Activated CD4-positive, alpha-beta T cell treated with anti-CD3 and anti-CD28 coated beads for 36 hours (primary cell): ENCODE measurements around the gene SARDH. TPM values are rescaled to one million over a fixed set of nuclear protein-coding genes. Genes with fewer than 3 reads are reported as not detected.

Experiments
- ATAC-seq: fragments of 200-7000 bp; cut with Tn5 transposase; one replicate; pipeline ENCODE4 v1.10.0; 2021; ENCODE audit warnings: mild to moderate bottlenecking, moderate library complexity
- CTCF ChIA-PET: fragments of 350-600 bp; sonication (Branson Sonifier 250); formaldehyde crosslinking; loops from one replicate; lab custom pipeline; 2021; ENCODE audit warnings: antibody characterized with exemption; lab: Charles Lee
- POLR2A ChIA-PET: fragments of 350-600 bp; sonication (Branson Sonifier 250); formaldehyde crosslinking; loops from one replicate; lab custom pipeline; 2021; ENCODE audit warnings: antibody characterized with exemption, inconsistent platforms; lab: Charles Lee
- DNase-seq: peaks from one replicate; pipeline ENCODE4 v3.0.0-alpha.2; 2020
- H3K27ac Mint-ChIP-seq: one replicate; pipeline ENCODE4 v1.8.0; 2021; ENCODE audit warnings: mixed read lengths
- H3K27me3 Mint-ChIP-seq: one replicate; pipeline ENCODE4 v1.8.0; 2021; ENCODE audit warnings: mixed read lengths
- H3K36me3 Mint-ChIP-seq: one replicate; pipeline ENCODE4 v1.8.0; 2021; ENCODE audit warnings: low read depth, mixed read lengths
- H3K4me1 Mint-ChIP-seq: one replicate; pipeline ENCODE4 v1.8.0; 2021; ENCODE audit warnings: mixed read lengths
- H3K4me3 Mint-ChIP-seq: one replicate; pipeline ENCODE4 v1.8.0; 2021; ENCODE audit warnings: mild to moderate bottlenecking, moderate library complexity, mixed read lengths
- H3K9me3 Mint-ChIP-seq: one replicate; pipeline ENCODE4 v1.8.0; 2021; ENCODE audit warnings: low read depth, mixed read lengths
- intact Hi-C, 2 experiments: fragments of 100-400 bp; cut with DNase I in 1 of 2; cut with micrococcal nuclease in 1 of 2; formaldehyde crosslinking; loops; one replicate each; pipeline versions ENCODE4 v1.14.2 to v1.15.1; 2022 to 2024; cut with DNase I, micrococcal nuclease
- total RNA-seq, 2 experiments: library from RNA; stranded (reverse); gene quantifications; one replicate each; pipeline ENCODE4 v1.2.3, GENCODE V29; 2021

SARDH gene
- total RNA-seq, 2 experiments from 2014 or later: 7.8 to 8.2 TPM

DNA sequence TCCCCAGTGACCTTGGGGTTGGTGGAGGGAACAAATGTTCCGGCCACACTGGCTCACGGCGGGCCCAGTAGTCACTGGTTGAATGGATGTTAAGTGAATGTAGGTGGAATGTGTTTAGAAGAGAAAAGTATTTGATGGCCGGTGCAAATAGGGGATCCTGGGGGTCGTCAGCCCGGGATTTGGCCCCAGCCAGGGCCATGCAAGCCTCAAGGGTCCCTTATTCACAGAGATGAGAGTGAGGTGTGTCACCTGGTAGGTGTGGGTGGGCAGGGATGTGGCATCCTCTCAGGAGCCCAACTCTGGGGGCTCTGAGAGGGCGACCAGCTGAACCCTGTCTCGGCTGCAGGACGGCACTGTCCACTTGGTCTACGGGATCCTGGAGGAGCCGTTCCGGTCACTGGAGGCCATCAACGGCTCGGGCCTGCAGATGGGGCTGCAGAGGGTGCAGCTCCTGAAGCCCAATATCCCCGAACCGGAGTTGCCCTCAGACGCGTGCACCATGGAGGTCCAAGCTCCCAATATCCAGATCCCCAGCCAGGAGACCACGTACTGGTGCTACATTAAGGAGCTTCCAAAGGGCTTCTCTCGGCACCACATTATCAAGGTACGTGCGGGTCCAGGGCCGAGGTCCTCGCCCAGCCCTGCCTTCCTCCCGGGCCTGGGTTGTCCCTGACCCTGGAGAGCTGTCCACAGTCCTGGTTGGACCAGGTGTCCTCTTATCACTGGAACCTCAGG lies 96.1 kb downstream of the SARDH start:
- Mint-ChIP-seq H3K9me3 (no peaks in the 10 kb centered on the region), H3K36me3 (no peaks in the 10 kb centered on the region), H3K27ac (no peak overlapping the region), H3K4me3 (no peak overlapping the region), H3K4me1 (no peaks in the 10 kb centered on the region), H3K27me3 (no peaks in the 10 kb centered on the region)
- ATAC-seq (no peak), DNase-seq (no peak)
- ChIA-PET CTCF (interaction anchor here (0.7 to 1.0 kb wide), 2 partner anchors 11 to 101 kb away, joined by 3 read pairs; no protein-coding TSS in a partner anchor), POLR2A (no interaction called here)
- intact Hi-C loops: no loop called here

DNA sequence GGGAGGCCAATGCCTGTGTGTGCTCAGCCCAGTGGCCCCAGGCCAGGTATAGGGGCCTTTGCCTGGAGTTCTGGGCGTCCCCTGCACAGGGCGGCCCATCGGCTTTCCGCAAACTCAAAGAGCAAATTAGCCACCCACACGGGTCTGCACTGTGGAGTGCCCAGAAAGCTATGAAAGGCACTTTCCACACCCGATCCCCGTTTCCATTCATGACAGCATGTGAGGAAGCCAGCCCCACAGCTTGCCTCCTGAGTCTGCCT lies 96.8 kb downstream of the SARDH start:
- no peak for ATAC-seq
- H3K4me3 Mint-ChIP-seq: no peak overlapping the region
- H3K9me3 Mint-ChIP-seq: no peaks in the 10 kb centered on the region
- POLR2A ChIA-PET: interaction anchor here (0.5 kb wide), 1 partner anchor 13 kb away, joined by 4 read pairs; no protein-coding TSS in a partner anchor
- CTCF ChIA-PET: no interaction called here
- H3K4me1 Mint-ChIP-seq: no peaks in the 10 kb centered on the region
- no peaks in the 10 kb centered on the region for H3K36me3 Mint-ChIP-seq
- DNase-seq: no peak
- no peak overlapping the region for H3K27ac Mint-ChIP-seq
- no peaks in the 10 kb centered on the region for H3K27me3 Mint-ChIP-seq
- intact Hi-C loops: no loop called here

DNA sequence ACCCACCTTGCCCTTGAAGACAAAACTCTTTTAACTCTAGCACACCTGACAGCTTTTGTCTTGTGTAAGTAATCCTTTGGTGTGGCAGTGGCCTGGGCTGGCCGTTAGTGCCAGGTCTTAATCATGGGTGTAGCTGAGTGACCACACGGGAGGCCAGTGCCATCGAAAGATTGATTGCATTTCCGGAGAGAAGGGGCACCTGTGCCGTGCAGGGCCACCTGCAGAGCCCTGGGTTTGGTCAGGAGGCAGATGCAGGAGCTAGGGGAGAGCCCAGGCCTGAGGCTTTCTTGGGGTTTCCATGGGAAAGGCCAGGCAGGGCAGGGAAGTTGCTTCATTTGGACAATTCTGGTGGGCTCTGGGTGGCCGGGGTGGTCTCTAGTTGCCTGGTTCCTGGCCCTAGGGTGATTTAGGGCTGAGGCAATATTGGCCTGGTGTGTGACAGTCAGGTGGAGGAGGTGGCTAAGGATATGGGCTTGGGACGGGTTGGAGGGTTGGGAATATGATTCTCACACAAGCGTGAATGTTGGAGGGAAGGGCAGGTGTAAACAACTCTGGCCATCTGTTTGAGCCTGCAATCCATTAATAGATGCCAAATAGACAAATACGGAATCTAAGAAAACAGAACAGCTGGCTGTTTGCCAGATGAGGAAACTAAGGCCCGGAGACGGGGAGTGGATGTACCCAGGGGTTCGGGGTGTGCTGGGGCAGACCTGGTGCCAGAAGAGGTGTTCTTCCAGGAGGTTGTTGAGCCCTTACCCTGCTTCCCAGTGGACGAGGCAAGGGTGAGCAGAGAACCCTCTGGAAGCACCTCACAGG lies 97.4 kb downstream of the SARDH start:
- Mint-ChIP-seq H3K27ac (no peak overlapping the region), H3K4me3 (no peak overlapping the region), H3K27me3 (no peaks in the 10 kb centered on the region), H3K4me1 (no peaks in the 10 kb centered on the region), H3K9me3 (no peaks in the 10 kb centered on the region), H3K36me3 (no peaks in the 10 kb centered on the region)
- CTCF ChIA-PET: interaction anchor here (0.6 kb wide), 1 partner anchor 448 kb away, joined by 3 read pairs; no protein-coding TSS in a partner anchor
- DNase-seq (no peak), ATAC-seq (no peak)
- intact Hi-C loops: no loop called here
- POLR2A ChIA-PET: interaction anchor here (0.5 kb wide), 1 partner anchor 13 kb away, joined by 4 read pairs; no protein-coding TSS in a partner anchor

DNA sequence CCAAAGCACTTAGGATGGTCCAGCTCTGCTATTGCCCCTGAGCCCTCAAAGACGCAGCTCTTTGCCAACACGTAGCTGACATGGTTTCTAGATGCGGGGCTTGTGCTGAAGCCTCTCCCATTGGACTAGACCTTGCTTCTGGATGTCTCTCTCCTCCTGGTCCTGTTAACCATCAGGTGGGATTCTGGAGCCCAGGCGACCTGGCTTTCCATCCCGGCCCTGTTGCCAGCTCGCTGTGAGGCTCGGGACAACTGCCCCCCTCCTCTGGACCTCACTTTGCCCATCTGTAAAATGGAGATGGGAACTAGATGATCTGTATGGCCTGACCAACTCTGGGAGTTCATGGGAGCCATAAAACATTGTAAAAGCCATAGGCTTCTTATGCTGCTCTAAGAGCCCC lies 98.0 kb downstream of the SARDH start:
- intact Hi-C loops: no loop called here
- Mint-ChIP-seq H3K9me3 (no peaks in the 10 kb centered on the region), H3K36me3 (no peaks in the 10 kb centered on the region), H3K27me3 (no peaks in the 10 kb centered on the region), H3K4me1 (no peaks in the 10 kb centered on the region), H3K27ac (no peak overlapping the region), H3K4me3 (no peak overlapping the region)
- ATAC-seq (no peak), DNase-seq (no peak)
- ChIA-PET POLR2A (no interaction called here), CTCF (interaction anchor here (0.6 kb wide), 1 partner anchor 449 kb away, joined by 3 read pairs; no protein-coding TSS in a partner anchor)

DNA sequence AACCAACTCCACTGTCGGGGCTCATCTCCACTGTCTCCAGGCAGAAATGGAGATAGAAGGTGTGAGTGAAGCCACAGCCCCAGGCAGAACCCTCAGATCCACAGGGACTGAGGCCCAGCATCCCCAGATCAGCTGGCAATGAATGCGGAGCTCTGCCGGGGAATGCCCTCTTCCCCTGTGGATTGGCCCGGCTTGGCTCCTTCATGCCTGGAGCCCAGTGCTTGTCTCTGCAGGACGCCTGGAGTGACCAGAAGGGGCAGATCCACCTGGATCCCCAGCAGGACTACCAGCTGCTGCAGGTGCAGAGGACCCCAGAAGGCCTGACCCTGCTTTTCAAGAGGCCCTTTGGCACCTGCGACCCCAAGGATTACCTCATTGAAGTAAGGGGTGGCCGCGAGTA lies 98.5 kb downstream of the SARDH start:
- no peak overlapping the region for H3K27ac Mint-ChIP-seq
- ChIA-PET POLR2A (no interaction called here), CTCF (no interaction called here)
- DNase-seq (no peak), ATAC-seq (no peak)
- H3K36me3 Mint-ChIP-seq: no peaks in the 10 kb centered on the region
- no peak overlapping the region for H3K4me3 Mint-ChIP-seq
- no peaks in the 10 kb centered on the region for H3K27me3 Mint-ChIP-seq
- no peaks in the 10 kb centered on the region for H3K9me3 Mint-ChIP-seq
- H3K4me1 Mint-ChIP-seq: no peaks in the 10 kb centered on the region
- intact Hi-C loops: no loop called here

DNA sequence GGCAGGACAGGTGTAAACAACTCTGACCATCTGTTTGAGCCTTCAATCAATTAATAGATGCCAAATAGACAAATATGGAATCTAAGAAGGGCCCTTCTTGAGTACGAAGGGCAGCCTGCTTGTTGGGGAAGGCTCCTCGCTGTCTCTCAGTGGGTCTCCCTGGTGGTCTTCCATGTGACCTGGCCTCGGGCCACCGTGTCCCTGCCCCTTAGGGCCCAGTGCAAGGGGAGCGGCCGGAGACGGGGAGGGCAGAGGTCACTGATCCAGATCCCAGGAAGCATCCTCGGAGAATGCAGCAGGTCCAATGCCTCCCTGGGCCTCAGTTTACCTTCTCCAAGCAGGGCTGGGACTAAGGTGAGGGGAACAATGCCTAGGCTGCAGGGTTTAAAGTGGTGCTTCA lies 99.4 kb downstream of the SARDH start:
- no peak overlapping the region for H3K27ac Mint-ChIP-seq
- intact Hi-C loops: no loop called here
- no peaks in the 10 kb centered on the region for H3K27me3 Mint-ChIP-seq
- H3K4me1 Mint-ChIP-seq: no peaks in the 10 kb centered on the region
- CTCF ChIA-PET: no interaction called here
- no peaks in the 10 kb centered on the region for H3K36me3 Mint-ChIP-seq
- H3K9me3 Mint-ChIP-seq: no peaks in the 10 kb centered on the region
- POLR2A ChIA-PET: no interaction called here
- DNase-seq (no peak), ATAC-seq (no peak)
- H3K4me3 Mint-ChIP-seq: no peak overlapping the region

DNA sequence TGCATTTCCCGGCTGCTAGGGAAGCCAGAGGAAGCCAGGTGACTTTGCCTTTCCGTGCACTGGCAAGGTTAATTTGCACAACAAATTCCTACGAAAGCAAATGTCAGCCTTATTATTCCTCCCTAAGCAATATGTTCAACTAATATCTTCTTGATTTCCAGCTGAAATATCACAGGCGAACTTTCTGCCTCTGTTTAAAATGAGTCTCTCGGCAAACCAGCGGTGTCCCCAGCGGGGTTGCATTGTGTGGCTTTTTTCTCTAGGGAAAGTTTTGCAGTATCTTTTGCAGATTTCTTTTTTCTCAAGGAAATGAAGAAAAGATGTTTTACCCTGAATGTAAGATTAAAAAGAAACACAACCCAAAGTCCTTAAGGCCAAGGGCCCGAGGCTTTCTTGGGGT lies 100.1 kb downstream of the SARDH start:
- ChIA-PET POLR2A (no interaction called here), CTCF (no interaction called here)
- Mint-ChIP-seq H3K36me3 (no peaks in the 10 kb centered on the region), H3K27me3 (no peaks in the 10 kb centered on the region), H3K4me3 (no peak overlapping the region), H3K4me1 (no peaks in the 10 kb centered on the region), H3K9me3 (no peaks in the 10 kb centered on the region), H3K27ac (no peak overlapping the region)
- intact Hi-C loops: no loop called here
- ATAC-seq: no peak
- DNase-seq: no peak

DNA sequence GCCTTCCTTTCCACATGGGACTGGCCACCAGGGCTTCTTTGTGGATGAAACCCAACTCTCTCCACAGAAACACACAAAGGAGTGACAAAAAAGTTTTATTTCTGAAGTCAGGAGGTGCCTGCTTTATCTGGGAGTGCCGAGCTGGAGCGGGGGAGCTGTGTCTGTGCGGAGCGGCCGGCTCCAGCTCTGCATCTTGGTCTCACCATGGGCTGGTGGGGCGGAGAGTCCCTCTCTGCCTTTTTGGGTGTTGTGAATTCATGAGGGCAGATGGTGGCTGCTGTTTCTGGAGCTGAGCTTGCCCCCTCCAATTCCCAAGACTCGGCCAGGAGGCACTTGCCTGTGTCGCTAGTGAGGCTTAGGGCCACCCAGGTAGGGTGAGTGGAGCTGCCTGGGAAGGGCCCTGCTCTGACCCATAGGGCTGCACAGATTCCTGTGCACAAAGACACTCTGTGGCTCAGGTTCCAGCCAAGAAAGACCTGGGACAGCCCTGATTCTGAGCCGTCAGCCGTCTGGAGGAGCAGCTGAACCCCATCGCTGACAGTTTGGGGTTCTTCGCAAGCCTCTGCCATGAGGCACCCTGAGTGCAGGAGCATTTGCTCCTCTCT lies 100.6 kb downstream of the SARDH start:
- ChIA-PET POLR2A (no interaction called here), CTCF (no interaction called here)
- no peaks in the 10 kb centered on the region for H3K27me3 Mint-ChIP-seq
- no peak overlapping the region for H3K27ac Mint-ChIP-seq
- no peak for DNase-seq
- no peaks in the 10 kb centered on the region for H3K9me3 Mint-ChIP-seq
- H3K4me1 Mint-ChIP-seq: no peaks in the 10 kb centered on the region
- intact Hi-C loops: no loop called here
- H3K36me3 Mint-ChIP-seq: no peaks in the 10 kb centered on the region
- H3K4me3 Mint-ChIP-seq: no peak overlapping the region
- no peak for ATAC-seq

DNA sequence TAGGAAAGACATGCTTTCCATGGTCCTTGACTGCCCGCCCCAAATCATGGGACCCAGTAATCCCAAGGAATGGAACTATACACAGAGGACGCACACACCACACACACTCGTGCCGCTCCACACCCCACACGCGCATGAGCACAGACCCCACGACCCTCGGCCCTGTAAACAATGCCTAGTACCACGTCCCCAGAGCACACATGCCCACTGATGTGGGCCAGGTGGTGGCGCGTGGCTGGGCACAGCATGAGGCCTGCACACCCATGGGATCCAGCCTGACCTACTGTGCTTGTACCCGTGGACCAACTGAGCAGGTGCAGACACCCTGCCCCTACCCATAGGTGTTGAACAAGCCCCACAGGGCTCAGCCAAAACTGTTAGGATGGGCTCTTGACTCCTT lies 101.2 kb downstream of the SARDH start:
- ATAC-seq: no peak
- Mint-ChIP-seq H3K4me3 (no peak overlapping the region), H3K27ac (no peak overlapping the region), H3K36me3 (no peaks in the 10 kb centered on the region), H3K4me1 (no peaks in the 10 kb centered on the region), H3K9me3 (no peaks in the 10 kb centered on the region), H3K27me3 (no peaks in the 10 kb centered on the region)
- POLR2A ChIA-PET: no interaction called here
- intact Hi-C loops: no loop called here
- CTCF ChIA-PET: no interaction called here
- no peak for DNase-seq

DNA sequence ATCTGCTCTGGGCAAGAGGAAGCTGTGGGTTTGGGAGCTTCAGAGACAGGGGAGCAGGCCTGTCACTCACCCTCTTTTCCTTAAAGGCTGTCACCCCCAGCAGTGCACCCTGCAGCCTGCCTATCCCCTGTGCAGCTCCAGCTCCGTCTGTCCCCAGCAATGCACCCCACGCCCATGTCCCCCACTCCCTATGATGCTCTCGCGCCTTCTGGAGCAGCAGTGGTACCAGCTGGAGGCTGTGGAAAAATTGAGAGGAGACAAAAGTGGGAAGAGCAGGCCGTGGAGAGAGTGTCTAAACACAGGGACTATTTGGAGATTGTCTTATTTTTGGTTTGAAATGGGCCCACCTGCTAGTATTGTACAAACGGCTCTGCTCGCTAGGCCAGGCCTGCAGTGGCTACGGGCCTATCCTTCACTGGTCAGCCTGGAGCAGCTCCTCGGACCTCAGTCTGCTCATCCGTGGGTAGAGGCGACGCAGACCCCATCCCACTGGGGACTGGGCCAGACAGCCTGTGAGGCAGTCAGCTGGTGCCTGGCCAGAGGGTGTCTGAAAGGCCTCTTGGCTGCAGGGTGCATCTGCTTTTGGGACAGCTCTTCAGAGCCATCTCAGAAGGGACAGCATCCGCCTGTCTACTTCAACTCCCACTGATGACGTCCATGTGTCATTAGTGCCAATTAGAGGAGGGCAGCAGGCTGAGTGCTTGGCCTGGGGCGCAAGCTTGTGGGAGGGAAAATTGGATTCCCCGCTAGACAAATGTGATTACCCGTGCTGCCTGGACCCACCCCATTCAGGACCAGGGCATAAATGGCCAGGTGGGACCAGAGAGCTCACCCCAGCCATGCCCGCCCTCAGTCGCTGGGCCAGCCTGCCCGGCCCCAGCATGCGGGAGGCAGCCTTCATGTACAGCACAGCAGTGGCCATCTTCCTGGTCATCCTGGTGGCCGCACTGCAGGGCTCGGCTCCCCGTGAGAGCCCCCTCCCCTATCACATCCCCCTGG lies 102.3 kb downstream of the SARDH start, which contains the start of gene DBH:
Gene DBH, plus strand, starts transcription at position 831 of the 999 bp plus-strand sequence. Its CDS starts 9 bp downstream, at position 840.
- POLR2A ChIA-PET: no interaction called here
- CTCF ChIA-PET: interaction anchor here (0.5 kb wide), 1 partner anchor 47 kb away, joined by 4 read pairs; no protein-coding TSS in a partner anchor
- no peak for DNase-seq

DNA sequence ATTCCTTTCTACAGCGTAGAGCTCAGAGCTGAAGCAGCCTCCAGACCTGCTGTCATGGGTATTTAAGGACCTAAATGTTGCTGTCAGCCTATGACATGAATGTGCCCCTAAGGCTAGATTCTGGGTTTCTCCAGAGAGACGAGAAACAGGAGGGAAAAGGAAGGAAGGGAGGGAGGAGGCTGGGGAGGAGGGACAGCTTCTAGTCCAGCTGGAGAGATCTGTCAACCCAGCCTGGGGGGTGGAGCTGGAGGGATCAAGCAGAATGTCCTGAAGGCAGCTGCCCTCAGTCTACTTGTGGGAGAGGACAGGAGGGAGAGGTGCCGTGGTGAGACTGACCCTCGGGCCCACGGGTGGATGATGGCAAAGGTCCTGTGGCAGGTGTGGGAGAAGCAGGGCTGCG lies 103.1 kb downstream of the SARDH start:
- DNase-seq (no peak), ATAC-seq (no peak)
- ChIA-PET POLR2A (no interaction called here), CTCF (no interaction called here)
- H3K4me1 Mint-ChIP-seq: no peaks in the 10 kb centered on the region
- H3K27me3 Mint-ChIP-seq: no peaks in the 10 kb centered on the region
- H3K4me3 Mint-ChIP-seq: no peak overlapping the region
- no peak overlapping the region for H3K27ac Mint-ChIP-seq
- no peaks in the 10 kb centered on the region for H3K9me3 Mint-ChIP-seq
- intact Hi-C loops: no loop called here
- H3K36me3 Mint-ChIP-seq: no peaks in the 10 kb centered on the region

More for the DNA sequence above, 102.3 kb downstream of the SARDH start, which contains the start of gene DBH:
- H3K27me3 Mint-ChIP-seq: no peaks in the 10 kb centered on the region
- intact Hi-C loops: no loop called here
- ATAC-seq: no peak
- H3K4me1 Mint-ChIP-seq: no peaks in the 10 kb centered on the region
- H3K4me3 Mint-ChIP-seq: no peak within 1 kb of the TSS
- no peak within 1 kb of the TSS for H3K27ac Mint-ChIP-seq
- no peaks in the 10 kb centered on the region for H3K36me3 Mint-ChIP-seq
- H3K9me3 Mint-ChIP-seq: no peaks in the 10 kb centered on the region
